ENCODE measurements around the gene DAP3.

GRCh38 chr1:155652951-155653350 lies 35.9 kb upstream of the DAP3 start:
- no peak for TF ChIP-seq CTCF (conservative IDR thresholded peaks at IDR 0.05 in 1 of 2, IDR thresholded peaks at IDR 0.05 in 1 of 2; ENCODE audit: low read depth in 1 of 2, low read length in 2 of 2)
- TF ChIP-seq EZH2 (IDR thresholded peaks at IDR 0.05; ENCODE audit: low read length, missing control alignments): no peak
